ENCODE data around the gene GMDS. TPM values are rescaled to one million over a fixed set of nuclear protein-coding genes. Genes with fewer than 3 reads are reported as not detected.

The GMDS gene
- total RNA-seq, 2 experiments from 2014 or later, result 13.9 to 16.4 TPM

DNA sequence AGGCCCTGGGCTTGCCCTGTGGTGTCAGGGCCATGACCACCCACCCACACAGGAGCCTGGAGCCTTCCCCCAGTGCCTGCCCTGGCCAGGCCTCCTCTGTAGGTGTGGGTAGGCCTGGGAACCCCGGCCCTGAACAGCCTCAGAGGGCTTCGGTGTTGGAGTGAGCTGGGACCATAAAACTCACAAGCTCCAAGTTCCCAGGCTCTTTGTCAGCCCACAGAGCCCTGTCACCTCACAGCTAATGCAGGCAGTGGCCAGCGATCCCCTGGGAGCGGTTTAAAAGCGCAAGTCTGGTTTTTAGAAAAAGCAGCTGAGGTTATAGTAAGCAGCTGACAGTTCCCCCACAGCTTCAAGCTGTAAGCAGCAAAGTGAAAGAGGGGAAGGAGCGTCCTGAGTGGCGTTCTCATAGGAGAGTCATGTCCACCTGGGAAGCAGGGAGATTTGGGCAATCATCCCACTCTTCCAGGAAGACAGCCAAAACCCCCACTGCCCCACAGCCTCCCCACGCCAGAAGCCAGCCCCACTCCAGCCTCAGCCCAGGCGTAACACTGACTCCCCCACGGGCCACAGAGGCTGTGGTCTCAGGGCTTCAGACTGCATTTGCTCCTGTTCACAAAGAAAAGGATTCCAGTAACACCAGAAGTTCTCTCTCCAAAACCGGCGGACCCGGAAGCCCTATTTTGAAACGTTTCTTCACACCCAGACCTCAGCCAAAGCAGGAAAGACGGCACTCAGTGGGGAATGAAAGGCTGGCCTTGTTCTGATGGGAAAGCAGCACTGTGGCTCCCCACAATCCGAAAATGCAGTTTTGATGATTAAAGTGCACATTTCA is 670.0 kb downstream of the GMDS start:
- POLR2A ChIA-PET, result interaction anchor here (1.1 kb wide), 1 partner anchor 50 kb away, joined by 4 read pairs; no protein-coding TSS in a partner anchor
- Histone ChIP-seq H3K9me3 (ENCODE audit: control insufficient read depth in 1 of 2, insufficient read depth in 1 of 2, low read length in 2 of 2) (peaks cover 0 to 10% of the 10 kb centered on the region in 2 experiments), H3K27me3 (ENCODE audit: control insufficient read depth in 1 of 2, insufficient read depth in 2 of 2, low read length in 2 of 2) (peaks cover 0 to 5% of the 10 kb centered on the region in 2 experiments), H3K4me3 (ENCODE audit: low read length) (no peak overlapping the region), H3K27ac (ENCODE audit: low read depth in 1 of 2, low read length in 2 of 2) (no peak overlapping the region), H3K36me3 (ENCODE audit: insufficient read depth, low read length) (no peaks in the 10 kb centered on the region), H3K4me1 (ENCODE audit: insufficient read depth, low read length) (no peaks in the 10 kb centered on the region)
- Mint-ChIP-seq H3K9me3 (peaks cover 14% of the 10 kb centered on the region), H3K4me3 (no peak overlapping the region), H3K4me1 (ENCODE audit: low read depth) (no peaks in the 10 kb centered on the region), H3K27ac (no peak overlapping the region), H3K36me3 (ENCODE audit: low read depth) (peaks cover 12% of the 10 kb centered on the region), H3K27me3 (peaks cover 4% of the 10 kb centered on the region)
- TF ChIP-seq, protein P1, sequence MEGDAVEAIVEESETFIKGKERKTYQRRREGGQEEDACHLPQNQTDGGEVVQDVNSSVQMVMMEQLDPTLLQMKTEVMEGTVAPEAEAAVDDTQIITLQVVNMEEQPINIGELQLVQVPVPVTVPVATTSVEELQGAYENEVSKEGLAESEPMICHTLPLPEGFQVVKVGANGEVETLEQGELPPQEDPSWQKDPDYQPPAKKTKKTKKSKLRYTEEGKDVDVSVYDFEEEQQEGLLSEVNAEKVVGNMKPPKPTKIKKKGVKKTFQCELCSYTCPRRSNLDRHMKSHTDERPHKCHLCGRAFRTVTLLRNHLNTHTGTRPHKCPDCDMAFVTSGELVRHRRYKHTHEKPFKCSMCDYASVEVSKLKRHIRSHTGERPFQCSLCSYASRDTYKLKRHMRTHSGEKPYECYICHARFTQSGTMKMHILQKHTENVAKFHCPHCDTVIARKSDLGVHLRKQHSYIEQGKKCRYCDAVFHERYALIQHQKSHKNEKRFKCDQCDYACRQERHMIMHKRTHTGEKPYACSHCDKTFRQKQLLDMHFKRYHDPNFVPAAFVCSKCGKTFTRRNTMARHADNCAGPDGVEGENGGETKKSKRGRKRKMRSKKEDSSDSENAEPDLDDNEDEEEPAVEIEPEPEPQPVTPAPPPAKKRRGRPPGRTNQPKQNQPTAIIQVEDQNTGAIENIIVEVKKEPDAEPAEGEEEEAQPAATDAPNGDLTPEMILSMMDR (IDR thresholded peaks at IDR 0.05), result no peak
- DNase-seq (no peak), ATAC-seq (ENCODE audit: poor library complexity) (no peak)
- CTCF ChIA-PET, result no interaction called here
- intact Hi-C loops (cut with DNase I, micrococcal nuclease), result no loop called here

DNA sequence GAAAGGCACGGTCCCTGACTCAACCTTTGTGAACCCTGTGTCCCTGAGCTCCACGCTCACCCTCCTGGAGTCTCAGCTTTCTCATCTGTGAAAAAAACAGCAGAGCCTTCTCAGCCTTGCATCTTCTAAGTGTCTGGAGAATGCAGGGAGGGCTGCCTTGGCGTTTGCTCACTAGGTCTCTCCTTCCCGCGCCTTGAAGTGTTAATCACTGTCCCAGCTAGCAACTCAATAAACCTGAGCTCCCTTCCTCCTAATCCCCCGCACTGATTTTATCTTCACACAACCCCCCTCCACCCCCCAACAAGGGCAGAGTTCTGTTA is 670.6 kb downstream of the GMDS start:
- ChIA-PET CTCF (no interaction called here), POLR2A (interaction anchor here (1.1 kb wide), 1 partner anchor 50 kb away, joined by 4 read pairs; no protein-coding TSS in a partner anchor)
- peaks cover 14% of the 10 kb centered on the region for H3K9me3 Mint-ChIP-seq

DNA sequence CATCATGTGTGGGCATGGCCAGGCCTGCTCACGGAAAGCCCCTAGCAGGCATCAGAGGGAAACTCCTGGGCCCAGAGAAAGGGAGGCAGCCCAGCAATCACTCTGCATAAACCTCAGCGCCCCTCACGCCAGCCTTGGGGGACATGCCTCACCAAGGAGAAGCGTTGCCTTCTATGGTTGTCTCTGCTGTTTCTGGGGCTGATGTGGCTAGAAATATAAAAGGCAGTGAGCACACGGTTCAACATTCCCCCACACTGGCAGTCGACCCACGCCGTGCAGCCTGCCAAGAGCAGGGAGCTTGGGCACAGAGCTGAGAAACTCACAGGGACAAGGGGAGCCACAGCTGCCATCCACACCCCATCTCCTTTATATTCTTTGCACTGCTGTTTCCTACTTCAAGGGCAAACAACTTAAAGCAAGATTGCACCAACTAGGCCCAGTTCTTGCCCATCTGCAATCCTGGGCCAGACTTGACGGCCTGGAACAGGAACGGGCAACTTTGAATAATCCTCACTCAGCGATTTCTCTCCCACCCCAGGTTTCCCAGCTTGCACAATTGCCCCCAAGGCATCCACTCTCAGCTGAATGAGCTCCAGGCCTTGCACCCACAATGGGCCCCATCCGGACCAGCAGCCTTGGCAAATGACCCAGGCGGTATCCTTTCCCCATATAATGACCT is 671.2 kb downstream of the GMDS start:
- DNase-seq (no peak), ATAC-seq (ENCODE audit: poor library complexity) (no peak)
- Histone ChIP-seq H3K27me3 (ENCODE audit: control insufficient read depth in 1 of 2, insufficient read depth in 2 of 2, low read length in 2 of 2) (peaks cover 0 to 5% of the 10 kb centered on the region in 2 experiments), H3K4me3 (ENCODE audit: low read length) (no peak overlapping the region), H3K36me3 (ENCODE audit: insufficient read depth, low read length) (no peaks in the 10 kb centered on the region), H3K9me3 (ENCODE audit: control insufficient read depth in 1 of 2, insufficient read depth in 1 of 2, low read length in 2 of 2) (peaks cover 0 to 10% of the 10 kb centered on the region in 2 experiments), H3K27ac (ENCODE audit: low read depth in 1 of 2, low read length in 2 of 2) (no peak overlapping the region), H3K4me1 (ENCODE audit: insufficient read depth, low read length) (no peaks in the 10 kb centered on the region)
- CTCF ChIA-PET, result no interaction called here
- Mint-ChIP-seq H3K4me3 (no peak overlapping the region), H3K27me3 (peaks cover 4% of the 10 kb centered on the region), H3K27ac (no peak overlapping the region), H3K9me3 (peaks cover 14% of the 10 kb centered on the region), H3K36me3 (ENCODE audit: low read depth) (peaks cover 12% of the 10 kb centered on the region), H3K4me1 (ENCODE audit: low read depth) (no peaks in the 10 kb centered on the region)
- intact Hi-C loops (cut with DNase I, micrococcal nuclease), result no loop called here
- TF ChIP-seq, protein P1 (IDR thresholded peaks at IDR 0.05), result no peak
- POLR2A ChIA-PET, result interaction anchor here (1.1 kb wide), 1 partner anchor 49 kb away, joined by 4 read pairs; no protein-coding TSS in a partner anchor

More for the DNA sequence above, 670.6 kb downstream of the GMDS start:
- Mint-ChIP-seq H3K27ac (no peak overlapping the region), H3K4me3 (no peak overlapping the region), H3K27me3 (peaks cover 4% of the 10 kb centered on the region), H3K36me3 (ENCODE audit: low read depth) (peaks cover 12% of the 10 kb centered on the region), H3K4me1 (ENCODE audit: low read depth) (no peaks in the 10 kb centered on the region)
- Histone ChIP-seq H3K9me3 (ENCODE audit: control insufficient read depth in 1 of 2, insufficient read depth in 1 of 2, low read length in 2 of 2) (peaks cover 0 to 10% of the 10 kb centered on the region in 2 experiments), H3K4me1 (ENCODE audit: insufficient read depth, low read length) (no peaks in the 10 kb centered on the region), H3K27ac (ENCODE audit: low read depth in 1 of 2, low read length in 2 of 2) (no peak overlapping the region), H3K36me3 (ENCODE audit: insufficient read depth, low read length) (no peaks in the 10 kb centered on the region), H3K4me3 (ENCODE audit: low read length) (no peak overlapping the region), H3K27me3 (ENCODE audit: control insufficient read depth in 1 of 2, insufficient read depth in 2 of 2, low read length in 2 of 2) (peaks cover 0 to 5% of the 10 kb centered on the region in 2 experiments)
- ATAC-seq (ENCODE audit: poor library complexity), result no peak
- intact Hi-C loops (cut with DNase I, micrococcal nuclease), result no loop called here
- TF ChIP-seq, protein P1 (IDR thresholded peaks at IDR 0.05), result no peak
- DNase-seq, result no peak

Data from CD4-positive, alpha-beta T cell (primary cell).